Glutamatergic neuron (in vitro differentiated cells): ENCODE data around the gene CEP295NL. TPM values are rescaled to one million over a fixed set of nuclear protein-coding genes. Genes with fewer than 3 reads are reported as not detected.

Experiments
- DNase-seq: peaks from one replicate; pipeline ENCODE4 v3.0.0; 2022
- H3K27ac Mint-ChIP-seq: one replicate; pipeline ENCODE4 v1.8.0; 2020; ENCODE audit warnings: mild to moderate bottlenecking, mixed read lengths, inconsistent platforms; ENCODE audit not compliant: unreplicated experiment
- H3K27me3 Mint-ChIP-seq: one replicate; pipeline ENCODE4 v1.8.0; 2020; ENCODE audit warnings: mild to moderate bottlenecking, moderate library complexity, mixed read lengths, inconsistent platforms; ENCODE audit not compliant: unreplicated experiment
- H3K36me3 Mint-ChIP-seq: one replicate; pipeline ENCODE4 v1.8.0; 2020; ENCODE audit warnings: mild to moderate bottlenecking, mixed read lengths, inconsistent platforms; ENCODE audit not compliant: unreplicated experiment
- H3K4me1 Mint-ChIP-seq: one replicate; pipeline ENCODE4 v1.8.0; 2020; ENCODE audit warnings: mild to moderate bottlenecking, low read depth, mixed read lengths, inconsistent platforms; ENCODE audit not compliant: unreplicated experiment
- H3K4me3 Mint-ChIP-seq: one replicate; pipeline ENCODE4 v1.8.0; 2020; ENCODE audit warnings: mild to moderate bottlenecking, mixed read lengths, inconsistent platforms; ENCODE audit not compliant: unreplicated experiment
- H3K9me3 Mint-ChIP-seq: one replicate; pipeline ENCODE4 v1.8.0; 2020; ENCODE audit warnings: mild to moderate bottlenecking, moderate library complexity, mixed read lengths, inconsistent platforms; ENCODE audit not compliant: unreplicated experiment
- total RNA-seq: library from RNA; stranded (reverse); fragmentation: NEBNext Ultra II Directional; extraction: Animal tissue kit (Norgen Biotek cat#: 25700); gene quantifications from one replicate; pipeline ENCODE4 v1.2.1, GENCODE V29; 2021; ENCODE audit not compliant: unreplicated experiment
- TF ChIP-seq, protein P1 (sequence below): fragments of 200-600 bp; sonication (generic); IDR thresholded peaks from one replicate; pipeline ENCODE4 v1.5.0; 2021; ENCODE audit not compliant: partially characterized antibody, unreplicated experiment

The CEP295NL gene
- total RNA-seq, 1 donor from 2014 or later, result 6.4 TPM

GRCh38 chr17:78889531-78889930 lies 13.5 kb downstream of the CEP295NL start:
- Mint-ChIP-seq H3K4me1 (peaks cover 30% of the 10 kb centered on the region), H3K9me3 (peaks cover 7% of the 10 kb centered on the region), H3K27ac (no peak overlapping the region), H3K36me3 (no peaks in the 10 kb centered on the region), H3K4me3 (no peak overlapping the region), H3K27me3 (peaks cover 6% of the 10 kb centered on the region)
- TF ChIP-seq, protein P1, sequence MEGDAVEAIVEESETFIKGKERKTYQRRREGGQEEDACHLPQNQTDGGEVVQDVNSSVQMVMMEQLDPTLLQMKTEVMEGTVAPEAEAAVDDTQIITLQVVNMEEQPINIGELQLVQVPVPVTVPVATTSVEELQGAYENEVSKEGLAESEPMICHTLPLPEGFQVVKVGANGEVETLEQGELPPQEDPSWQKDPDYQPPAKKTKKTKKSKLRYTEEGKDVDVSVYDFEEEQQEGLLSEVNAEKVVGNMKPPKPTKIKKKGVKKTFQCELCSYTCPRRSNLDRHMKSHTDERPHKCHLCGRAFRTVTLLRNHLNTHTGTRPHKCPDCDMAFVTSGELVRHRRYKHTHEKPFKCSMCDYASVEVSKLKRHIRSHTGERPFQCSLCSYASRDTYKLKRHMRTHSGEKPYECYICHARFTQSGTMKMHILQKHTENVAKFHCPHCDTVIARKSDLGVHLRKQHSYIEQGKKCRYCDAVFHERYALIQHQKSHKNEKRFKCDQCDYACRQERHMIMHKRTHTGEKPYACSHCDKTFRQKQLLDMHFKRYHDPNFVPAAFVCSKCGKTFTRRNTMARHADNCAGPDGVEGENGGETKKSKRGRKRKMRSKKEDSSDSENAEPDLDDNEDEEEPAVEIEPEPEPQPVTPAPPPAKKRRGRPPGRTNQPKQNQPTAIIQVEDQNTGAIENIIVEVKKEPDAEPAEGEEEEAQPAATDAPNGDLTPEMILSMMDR, result no peak
- DNase-seq, result no peak

DNA sequence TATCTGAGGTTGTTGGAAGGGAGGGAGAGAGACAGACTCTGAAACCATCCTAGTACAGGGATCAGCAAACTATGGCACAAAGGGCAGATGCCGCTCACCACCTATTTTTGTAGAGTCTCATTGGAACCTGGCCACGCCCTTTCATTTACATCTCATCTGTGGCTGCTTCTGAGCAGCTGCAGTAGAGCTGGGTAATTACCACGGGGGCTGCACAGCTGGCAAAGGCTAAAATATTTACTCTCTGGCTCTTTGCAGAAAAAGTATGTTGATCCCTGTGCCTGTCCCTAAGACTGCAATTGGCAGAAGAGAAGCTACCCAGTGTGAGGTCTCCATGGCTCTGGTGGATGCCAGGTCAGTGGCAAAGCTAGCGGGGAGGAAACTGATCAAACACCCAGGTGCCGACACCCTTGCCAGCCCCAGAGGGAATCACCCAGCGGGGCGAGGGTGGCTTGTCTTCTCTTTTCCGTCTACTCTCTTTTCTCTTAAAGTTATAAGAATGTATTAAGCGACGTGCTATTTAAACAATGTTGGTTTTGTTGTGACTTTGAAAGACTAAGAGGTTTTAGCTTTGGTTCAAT lies 14.0 kb downstream of the CEP295NL start:
- H3K27ac Mint-ChIP-seq, result peak overlapping the region; percentile 17
- H3K4me3 Mint-ChIP-seq, result no peak overlapping the region
- TF ChIP-seq, protein P1, result no peak
- no peak for DNase-seq
- H3K9me3 Mint-ChIP-seq, result peaks cover 7% of the 10 kb centered on the region
- H3K27me3 Mint-ChIP-seq, result peaks cover 7% of the 10 kb centered on the region
- no peaks in the 10 kb centered on the region for H3K36me3 Mint-ChIP-seq
- H3K4me1 Mint-ChIP-seq, result peaks cover 30% of the 10 kb centered on the region

DNA sequence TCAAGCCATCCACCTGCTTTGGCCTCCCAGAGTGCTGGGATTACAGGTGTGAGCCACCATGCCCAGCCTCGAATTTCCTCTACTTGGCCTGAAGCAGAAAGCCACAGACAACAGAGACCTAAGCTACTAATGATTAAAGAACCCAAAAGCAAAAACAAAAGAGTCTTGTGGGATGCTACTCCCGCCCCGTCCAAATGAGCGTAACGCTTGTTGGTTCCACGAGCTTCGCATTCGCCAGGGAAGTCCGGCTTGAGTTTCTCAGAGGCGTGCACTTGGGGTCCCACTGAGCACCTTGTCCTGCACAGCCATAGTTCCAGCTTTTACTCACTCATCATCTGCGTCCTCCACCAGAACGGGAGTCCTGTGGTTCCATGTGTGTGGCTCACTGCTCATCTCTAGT lies 16.0 kb downstream of the CEP295NL start:
- DNase-seq, result no peak
- H3K4me1 Mint-ChIP-seq, result peaks cover 33% of the 10 kb centered on the region
- H3K9me3 Mint-ChIP-seq, result peaks cover 5% of the 10 kb centered on the region
- TF ChIP-seq, protein P1, result no peak
- H3K36me3 Mint-ChIP-seq, result no peaks in the 10 kb centered on the region
- H3K27me3 Mint-ChIP-seq, result peaks cover 7% of the 10 kb centered on the region
- no peak overlapping the region for H3K27ac Mint-ChIP-seq
- no peak overlapping the region for H3K4me3 Mint-ChIP-seq

DNA sequence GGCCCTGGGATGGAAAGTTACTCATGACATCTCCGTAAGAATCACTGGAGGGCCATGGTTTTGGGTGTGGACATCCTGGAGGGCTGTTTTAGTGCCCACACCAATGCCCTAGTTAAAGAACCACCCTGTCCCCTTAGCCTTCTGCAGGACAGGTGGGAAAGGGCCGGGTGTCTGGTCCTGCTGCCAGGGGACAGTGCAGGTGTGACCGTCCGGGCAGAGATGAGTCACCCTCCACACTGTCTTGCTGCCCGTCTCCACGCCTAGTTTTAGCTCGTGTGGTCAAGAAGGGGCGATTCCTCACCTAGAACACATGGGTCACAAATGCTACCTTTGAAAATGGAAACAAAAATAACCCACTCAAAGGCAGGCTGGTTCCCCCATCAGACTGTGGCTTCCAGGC lies 17.0 kb downstream of the CEP295NL start:
- DNase-seq, result no peak
- Mint-ChIP-seq H3K27ac (no peak overlapping the region), H3K4me1 (peaks cover 26% of the 10 kb centered on the region), H3K36me3 (no peaks in the 10 kb centered on the region), H3K9me3 (peaks cover 2% of the 10 kb centered on the region), H3K27me3 (peaks cover 7% of the 10 kb centered on the region), H3K4me3 (no peak overlapping the region)
- TF ChIP-seq, protein P1, result no peak

DNA sequence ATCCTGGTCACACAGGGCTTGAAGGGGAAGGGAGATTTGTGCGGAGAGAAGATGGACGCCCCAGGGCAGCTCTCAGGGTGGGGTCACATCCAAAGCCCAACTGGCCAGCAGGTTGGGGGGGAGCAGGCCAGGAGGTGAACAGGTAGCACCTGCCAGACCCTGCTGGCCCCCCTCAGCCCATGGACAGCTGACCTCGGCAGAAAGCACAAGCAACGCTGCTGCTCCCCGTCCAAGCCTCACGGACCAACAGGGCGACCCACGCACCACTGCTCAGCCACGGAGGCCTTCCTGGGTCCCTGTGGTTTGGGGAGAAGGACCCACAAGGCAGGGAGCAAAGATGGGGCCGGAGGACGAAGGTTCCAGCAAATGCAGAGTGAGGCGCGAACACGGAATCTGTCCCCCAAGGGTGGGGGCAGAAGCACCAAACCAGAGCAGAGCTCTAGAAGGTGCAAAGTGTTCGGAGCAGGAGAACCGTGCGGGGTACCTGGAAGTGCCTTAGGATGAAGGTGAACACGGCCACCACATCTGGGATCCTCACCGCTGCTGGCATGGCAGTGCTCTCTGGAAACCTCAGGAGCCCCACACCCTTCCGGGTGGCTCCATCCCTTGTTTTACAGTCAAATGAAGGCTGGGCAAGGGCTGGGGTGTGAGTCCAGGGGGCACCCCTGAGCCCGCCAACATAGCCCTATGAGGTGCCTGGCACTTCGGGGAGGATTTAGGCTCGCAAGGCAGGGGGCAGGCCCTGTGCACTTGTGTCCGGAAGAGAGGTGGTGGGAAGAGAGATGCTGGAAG lies 17.9 kb downstream of the CEP295NL start:
- Mint-ChIP-seq H3K4me3 (no peak overlapping the region), H3K27me3 (peaks cover 8% of the 10 kb centered on the region), H3K9me3 (peaks cover 1% of the 10 kb centered on the region), H3K36me3 (no peaks in the 10 kb centered on the region), H3K4me1 (peaks cover 25% of the 10 kb centered on the region), H3K27ac (peak overlapping the region; percentile 33)
- DNase-seq, result no peak
- TF ChIP-seq, protein P1, result no peak
